HepG2 (cell line): ENCODE results near the gene SMAD3. TPM values are rescaled to one million over a fixed set of nuclear protein-coding genes. Genes with fewer than 3 reads are reported as not detected.
"Not testable (repeated sequence)": the region's sequence is repeated elsewhere in the genome, so short reads cannot be mapped to it uniquely, and the experiment has no call there.

Experiments
- ATAC-seq: fragments of 200-7000 bp; cut with Tn5 transposase; 3 replicates; pipeline ENCODE4 v1.9.1; 2020; ENCODE audit warnings: mild to moderate bottlenecking, moderate library complexity
- BruUV-seq: library from RNA; stranded (reverse); fragments of 400-500 nt; replicated peaks from 2 replicates; lab custom pipeline; 2021; lab: Mats Ljungman, UMichigan
- CTCF ChIA-PET: fragments of 300-600 bp; formaldehyde crosslinking; extraction: SDS; loops from one replicate; lab custom pipeline; 2021; ENCODE audit warnings: low total read pairs, inconsistent platforms, low intra/inter-chr PET ratio; lab: Yijun Ruan, JAX
- POLR2A ChIA-PET: fragments of 350-600 bp; sonication (Branson Sonifier 250); formaldehyde crosslinking; loops from one replicate; lab custom pipeline; 2020; ENCODE audit warnings: antibody characterized with exemption, inconsistent platforms; lab: Yijun Ruan, JAX
- DNase-seq: peaks from one replicate; pipeline ENCODE4 v3.0.0-alpha.2; 2015; ENCODE audit warnings: low spot score
- FAIRE-seq: peaks from 3 replicates; lab custom pipeline; 2011; peaks lifted over from hg19 to GRCh38; lab: Jason Lieb, UNC
- H2AFZ ChIP-seq: one replicate; pipeline ENCODE4 v1.6.1; 2011; ENCODE audit warnings: low read length, inconsistent platforms
- H3K27ac ChIP-seq: fragments of 300-600 bp; 3 replicates; pipeline ENCODE4 v1.8.0; 2011; ENCODE audit warnings: mixed run types, mild to moderate bottlenecking, mixed read lengths, low read length, inconsistent platforms; ENCODE audit not compliant: insufficient read depth; ENCODE audit errors: extremely low read length
- H3K27me3 ChIP-seq, 2 experiments: fragments of 200-600 bp in 1 of 2; 2 replicates in 1 of 2; 3 replicates in 1 of 2; pipeline versions ENCODE4 v1.6.0 to v1.8.0; 2011; ENCODE audit warnings: low read length in 2 of 2, mild to moderate bottlenecking in 2 of 2, moderate library complexity in 2 of 2, inconsistent platforms in 1 of 2; ENCODE audit not compliant: insufficient read depth in 2 of 2, control insufficient read depth in 1 of 2
- H3K36me3 ChIP-seq, 2 experiments: fragments of 200-600 bp in 1 of 2; replicated peaks in 1 of 2; 2 replicates in 1 of 2; 3 replicates in 1 of 2; pipeline versions ENCODE4 v1.5.1 to v1.8.0; 2011; ENCODE audit warnings: low read length in 2 of 2, inconsistent platforms in 1 of 2; ENCODE audit not compliant: insufficient read depth in 2 of 2, control insufficient read depth in 1 of 2
- H3K4me1 ChIP-seq: 2 replicates; pipeline ENCODE4 v1.5.1; 2012; ENCODE audit warnings: low read length, inconsistent platforms; ENCODE audit not compliant: insufficient read depth
- H3K4me2 ChIP-seq: 2 replicates; pipeline ENCODE4 v1.6.0; 2011; ENCODE audit warnings: low read depth, low read length, inconsistent platforms
- H3K4me3 ChIP-seq, 3 experiments: fragments of 200-600 bp in 1 of 3; sonication (generic), shearing (Covaris generic) in 1 of 3; replicated peaks in 1 of 3; 2 replicates each; pipeline ENCODE4 v1.5.1; 2011 to 2016; ENCODE audit warnings: low read length in 3 of 3, inconsistent platforms in 2 of 3, low read depth in 2 of 3, mild to moderate bottlenecking in 2 of 3, control low read depth in 1 of 3, mixed read lengths in 1 of 3; ENCODE audit not compliant: insufficient read depth in 1 of 3
- H3K79me2 ChIP-seq: one replicate; pipeline ENCODE4 v1.6.1; 2011; ENCODE audit warnings: low read length, inconsistent platforms; ENCODE audit not compliant: insufficient read depth
- H3K9ac ChIP-seq: 2 replicates; pipeline ENCODE4 v1.6.0; 2011; ENCODE audit warnings: mild to moderate bottlenecking, low read depth, low read length, inconsistent platforms; ENCODE audit not compliant: insufficient read depth
- H3K9me3 ChIP-seq: 2 replicates; pipeline ENCODE4 v1.5.1; 2012; ENCODE audit warnings: mild to moderate bottlenecking, low read length
- H4K20me1 ChIP-seq: 2 replicates; pipeline ENCODE4 v1.6.0; 2011; ENCODE audit warnings: inconsistent platforms, mild to moderate bottlenecking, low read length, moderate library complexity; ENCODE audit not compliant: insufficient read depth
- DMAP1 ChIP-seq: IDR thresholded peaks from 2 replicates; pipeline ENCODE4 v1.6.1; 2016
- KLF13 ChIP-seq: sonication (generic); formaldehyde crosslinking; IDR thresholded peaks from 2 replicates; pipeline ENCODE4 v1.4.0; 2020; ENCODE audit warnings: mild to moderate bottlenecking, missing genetic modification reagents
- NR3C1 ChIP-seq: sonication (generic); formaldehyde crosslinking; IDR thresholded peaks from 2 replicates; pipeline ENCODE4 v1.4.0; 2020; ENCODE audit warnings: missing genetic modification reagents
- SMARCE1 ChIP-seq: fragments of 450-650 bp; IDR thresholded peaks from 2 replicates; pipeline ENCODE4 v1.6.1; 2017; ENCODE audit warnings: borderline replicate concordance
- ZFP41 ChIP-seq: sonication (generic); formaldehyde crosslinking; IDR thresholded peaks from 2 replicates; pipeline ENCODE4 v1.4.0; 2020; ENCODE audit warnings: mild to moderate bottlenecking, missing genetic modification reagents, borderline replicate concordance
- WGBS: methylation state at CpG from one replicate; pipeline ENCODE4 v1.1.6; 2017; ENCODE audit warnings: low lambda C conversion rate; 5-methylcytosine and 5-hydroxymethylcytosine counted together
- in situ Hi-C: cut with HindIII; loops from 2 replicates; pipeline ENCODE4 v1.10.0; 2017; ENCODE audit warnings: low pct_unique_long_range_greater_than_20kb; ENCODE audit not compliant: extremely low pct_ligation_motif_present
- intact Hi-C: fragments of 100-400 bp; cut with micrococcal nuclease; formaldehyde crosslinking; loops from one replicate; pipeline ENCODE4 v1.10.0; 2022; ENCODE audit not compliant: unreplicated experiment
- polyA plus RNA-seq, 8 experiments: library from polyadenylated mRNA; depleted of rRNA in 3 of 8; stranded (reverse) in 7 of 8; unstranded in 1 of 8; fragments of >200 nt; fragmentation: Illumina TruSeq in 4 of 8; extraction: Trizol in 4 of 8; gene quantifications; 2 replicates each; pipeline versions ENCODE4 v1.2.1 to v1.2.3, GENCODE V29; 2011 to 2016; ENCODE audit warnings: low read depth in 4 of 8, missing spikeins in 1 of 8, mixed read lengths in 1 of 8; ENCODE audit not compliant: insufficient read depth in 1 of 8
- total RNA-seq, 5 experiments: library from RNA; depleted of rRNA; stranded (reverse); fragments of >200 nt; fragmentation: Illumina TruSeq; extraction: Trizol; gene quantifications; 2 replicates each; pipeline ENCODE4 v1.2.3, GENCODE V29; 2016; ENCODE audit warnings: low read depth in 1 of 5
- TF ChIP-seq, protein P1 (sequence below): sonication (generic); formaldehyde crosslinking; IDR thresholded peaks from 2 replicates; pipeline ENCODE4 v1.5.1; 2020; ENCODE audit warnings: missing genetic modification reagents, mild to moderate bottlenecking, borderline replicate concordance
- TF ChIP-seq, protein P2 (sequence below): IDR thresholded peaks from 2 replicates; pipeline ENCODE4 v1.6.1; 2016; ENCODE audit warnings: mild to moderate bottlenecking
- TF ChIP-seq, protein P3 (sequence below): sonication (generic); formaldehyde crosslinking; conservative IDR thresholded peaks from 2 replicates; pipeline ENCODE4 v1.4.0; 2020; ENCODE audit warnings: missing genetic modification reagents

The SMAD3 gene
- total and polyA plus RNA-seq, 2 of the 13 experiments (the other 11 are each of a cell fraction or from before 2014, with no cell fraction given): 8.6 to 56.3 TPM

DNA sequence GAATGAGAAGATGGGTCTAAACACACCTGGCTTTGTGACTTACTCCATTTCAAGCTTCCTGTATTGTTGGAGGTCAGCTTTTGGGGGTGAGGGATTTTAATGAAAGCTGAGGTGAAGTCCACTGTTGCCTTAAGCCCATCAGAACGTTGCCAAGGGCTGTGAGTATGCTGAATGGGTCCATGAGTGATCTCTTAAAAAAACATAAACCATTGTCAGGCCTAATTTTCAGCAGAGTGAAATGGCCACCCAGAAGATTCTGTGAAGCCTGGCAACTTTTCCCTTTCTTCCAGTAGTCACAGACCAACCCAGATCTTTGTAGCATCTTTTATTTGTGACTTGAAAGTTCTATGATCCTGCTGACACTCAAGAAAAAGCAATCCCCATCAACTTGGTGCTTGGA is 87.0 kb downstream of the SMAD3 start:
- no TSS peak for BruUV-seq
- ATAC-seq (no peak), FAIRE-seq (no peak), DNase-seq (no peak)
- H3K9ac ChIP-seq: no peak overlapping the region
- intact Hi-C loops (no loop called here), in situ Hi-C loops (no loop called here)
- WGBS: no CpG with 5 or more reads among the region's 1 CpG
- TF ChIP-seq, protein P1, sequence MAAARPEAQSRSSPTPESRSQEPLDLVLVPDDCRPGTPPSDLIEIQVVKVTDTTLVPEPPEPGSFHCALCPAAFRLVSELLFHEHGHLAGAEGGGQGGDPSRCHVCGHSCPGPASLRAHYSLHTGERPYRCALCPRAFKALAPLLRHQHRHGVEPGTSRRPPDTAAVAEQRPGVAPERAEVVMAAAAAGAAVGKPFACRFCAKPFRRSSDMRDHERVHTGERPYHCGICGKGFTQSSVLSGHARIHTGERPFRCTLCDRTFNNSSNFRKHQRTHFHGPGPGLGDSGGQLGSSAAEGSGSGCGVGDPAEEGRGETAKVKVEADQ (CRISPR knock-in tag): no peak
- no peak for TF ChIP-seq DMAP1 (CRISPR knock-in tag)
- no peak for TF ChIP-seq KLF13
- TF ChIP-seq, protein P2, sequence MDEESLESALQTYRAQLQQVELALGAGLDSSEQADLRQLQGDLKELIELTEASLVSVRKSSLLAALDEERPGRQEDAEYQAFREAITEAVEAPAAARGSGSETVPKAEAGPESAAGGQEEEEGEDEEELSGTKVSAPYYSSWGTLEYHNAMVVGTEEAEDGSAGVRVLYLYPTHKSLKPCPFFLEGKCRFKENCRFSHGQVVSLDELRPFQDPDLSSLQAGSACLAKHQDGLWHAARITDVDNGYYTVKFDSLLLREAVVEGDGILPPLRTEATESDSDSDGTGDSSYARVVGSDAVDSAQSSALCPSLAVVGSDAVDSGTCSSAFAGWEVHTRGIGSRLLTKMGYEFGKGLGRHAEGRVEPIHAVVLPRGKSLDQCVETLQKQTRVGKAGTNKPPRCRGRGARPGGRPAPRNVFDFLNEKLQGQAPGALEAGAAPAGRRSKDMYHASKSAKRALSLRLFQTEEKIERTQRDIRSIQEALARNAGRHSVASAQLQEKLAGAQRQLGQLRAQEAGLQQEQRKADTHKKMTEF (CRISPR knock-in tag): no peak
- TF ChIP-seq NR3C1: no peak
- no peak for TF ChIP-seq SMARCE1
- TF ChIP-seq, protein P3, sequence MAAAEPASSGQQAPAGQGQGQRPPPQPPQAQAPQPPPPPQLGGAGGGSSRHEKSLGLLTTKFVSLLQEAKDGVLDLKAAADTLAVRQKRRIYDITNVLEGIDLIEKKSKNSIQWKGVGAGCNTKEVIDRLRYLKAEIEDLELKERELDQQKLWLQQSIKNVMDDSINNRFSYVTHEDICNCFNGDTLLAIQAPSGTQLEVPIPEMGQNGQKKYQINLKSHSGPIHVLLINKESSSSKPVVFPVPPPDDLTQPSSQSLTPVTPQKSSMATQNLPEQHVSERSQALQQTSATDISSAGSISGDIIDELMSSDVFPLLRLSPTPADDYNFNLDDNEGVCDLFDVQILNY: no peak
- TF ChIP-seq ZFP41 (CRISPR knock-in tag): no peak
- H3K9me3 ChIP-seq: no peaks in the 10 kb centered on the region
- peaks cover 45% of the 10 kb centered on the region for H3K4me1 ChIP-seq
- CTCF ChIA-PET: no interaction called here
- no peak overlapping the region for H3K27ac ChIP-seq
- H4K20me1 ChIP-seq: peaks cover 34% of the 10 kb centered on the region
- H3K4me2 ChIP-seq: no peak overlapping the region
- POLR2A ChIA-PET: no interaction called here
- H3K79me2 ChIP-seq: peaks cover 58% of the 10 kb centered on the region
- no peak overlapping the region for H3K4me3 ChIP-seq
- H3K36me3 ChIP-seq: peaks cover 12 to 15% of the 10 kb centered on the region in 2 experiments; a peak in 3 of 5 replicates
- no peaks in the 10 kb centered on the region for H3K27me3 ChIP-seq
- H2AFZ ChIP-seq: no peak overlapping the region

DNA sequence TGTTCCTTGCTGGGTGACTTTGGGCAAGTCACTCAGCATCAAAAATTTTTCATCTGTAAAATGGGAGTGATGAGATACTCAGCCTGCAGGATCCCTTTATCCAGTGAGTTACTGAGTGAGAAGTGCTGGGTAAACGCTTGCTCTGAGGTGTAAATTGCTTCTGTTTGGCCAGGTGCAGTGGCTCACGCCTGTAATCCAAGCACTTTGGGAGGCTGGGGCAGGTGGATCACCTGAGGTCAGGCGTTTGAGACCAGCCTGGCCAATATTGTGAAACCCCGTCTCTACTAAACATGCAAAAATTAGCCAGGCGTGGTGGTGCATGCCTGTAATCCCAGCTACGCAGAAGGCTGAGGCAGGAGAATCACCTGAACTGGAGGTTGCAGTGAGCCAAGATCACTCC is 87.6 kb downstream of the SMAD3 start:
- not testable (repeated sequence) for FAIRE-seq

More for the DNA sequence above, 87.6 kb downstream of the SMAD3 start:
- ATAC-seq, DNase-seq, H3K4me2 ChIP-seq, intact Hi-C loops, H3K4me3 ChIP-seq, in situ Hi-C loops, POLR2A ChIA-PET, CTCF ChIA-PET, H3K9ac ChIP-seq, BruUV-seq, H3K9me3 ChIP-seq, H3K27ac ChIP-seq, H3K27me3 ChIP-seq, H2AFZ ChIP-seq: not testable (repeated sequence)
- Histone ChIP-seq H4K20me1 (peaks cover 30% of the 10 kb centered on the region), H3K79me2 (peaks cover 56% of the 10 kb centered on the region), H3K4me1 (peaks cover 39% of the 10 kb centered on the region), H3K36me3 (peaks cover 12 to 15% of the 10 kb centered on the region in 2 experiments; a peak in 3 of 5 replicates)
- WGBS: 92% methylated on average over 6 of the region's 6 CpGs
